ENCODE results near the gene ELN.
A peak's percentile ranks its signal among the peaks of the same experiment; 100 is the strongest.

GRCh38 chr7:74069086-74069541, 41.1 kb downstream of the ELN start:
- no peak for TF ChIP-seq CTCF (IDR thresholded peaks at IDR 0.05)
- TF ChIP-seq POLR2A (IDR thresholded peaks at IDR 0.05; ENCODE audit: low read depth): no peak
- peak in 1 of 2 donors; percentile 54 for TF ChIP-seq POLR2AphosphoS5 (IDR thresholded peaks at IDR 0.05)

Measured in esophagus muscularis mucosa (tissue), 3 donors.